Kidney (tissue), 2 donors: ENCODE data around the gene KLHL22. TPM values are rescaled to one million over a fixed set of nuclear protein-coding genes. Genes with fewer than 3 reads are reported as not detected.

Experiments used
- polyA plus RNA-seq: library from polyadenylated mRNA; stranded (reverse); fragments of 350-450 nt; fragmentation: Illumina TruSeq; extraction: RNeasy Lipid Tissue Mini Kit (QIAGEN cat#74804); gene quantifications from one replicate; pipeline ENCODE4 v1.2.3, GENCODE V29; 2014; ENCODE audit warnings: low read depth, low replicate concordance; ENCODE audit not compliant: insufficient read depth
- total RNA-seq: library from RNA; stranded (reverse); fragmentation: NEBNext Ultra II Directional; extraction: Animal tissue kit (Norgen Biotek cat#: 25700); gene quantifications from one replicate; pipeline ENCODE4 v1.2.1, GENCODE V29; 2021
- donor health status: DM: yes; HTN: yes; CAD: no.

KLHL22 gene
- total and polyA plus RNA-seq, 2 donors from 2014 or later, result 22.4 to 24.3 TPM

Other genes starting within 250 kb of the KLHL22 start
- 1.2 TPM for gene RTN4R, start 227.5 kb downstream of the KLHL22 start, total RNA-seq
- 2.5 TPM for gene RTN4R, start 227.5 kb downstream of the KLHL22 start, polyA plus RNA-seq
- gene DGCR6L, start 175.7 kb downstream of the KLHL22 start, total RNA-seq, result 35.3 TPM
- gene DGCR6L, start 175.7 kb downstream of the KLHL22 start, polyA plus RNA-seq, result 137 TPM
- 6.5 TPM for gene ZNF74, start 101.6 kb downstream of the KLHL22 start, total RNA-seq
- 3.7 TPM for gene ZNF74, start 101.6 kb downstream of the KLHL22 start, polyA plus RNA-seq
- 12.3 TPM for gene SCARF2, start 58.0 kb downstream of the KLHL22 start, total RNA-seq
- gene SCARF2, start 58.0 kb downstream of the KLHL22 start, polyA plus RNA-seq, result 5.0 TPM
- gene MED15, start 11.8 kb upstream of the KLHL22 start, total RNA-seq, result 102 TPM
- gene MED15, start 11.8 kb upstream of the KLHL22 start, polyA plus RNA-seq, result 31.7 TPM